HCT116 (cell line): ENCODE results near the gene CAPZB. TPM values are rescaled to one million over a fixed set of nuclear protein-coding genes. Genes with fewer than 3 reads are reported as not detected.

ENCODE experiments used
- ATAC-seq: fragments of 200-7000 bp; cut with Tn5 transposase; 2 replicates; pipeline ENCODE4 v1.9.1; 2020; ENCODE audit warnings: mild to moderate bottlenecking, moderate library complexity
- BruUV-seq: library from RNA; stranded (reverse); fragments of 400-500 nt; replicated peaks from 2 replicates; lab custom pipeline; 2021; lab: Mats Ljungman, UMichigan
- CTCF ChIA-PET: fragments of 300-600 bp; sonication (Branson Sonifier 250); formaldehyde crosslinking; loops from one replicate; lab custom pipeline; 2021; ENCODE audit warnings: antibody characterized with exemption; lab: Charles Lee
- POLR2A ChIA-PET: fragments of 300-600, 350-600 bp; sonication (Branson Sonifier 250); formaldehyde crosslinking; loops from one replicate; lab custom pipeline; 2021; ENCODE audit warnings: antibody characterized with exemption; lab: Charles Lee
- RAD21 ChIA-PET, 2 experiments: fragments of 300-600 bp; sonication (Branson Sonifier 250); formaldehyde crosslinking; loops; one replicate each; lab custom pipeline; 2023; ENCODE audit warnings: low total read pairs in 2 of 2; ENCODE audit not compliant: uncharacterized antibody in 2 of 2, unreplicated experiment in 2 of 2, low non-redundant PET in 1 of 2; lab: Charles Lee
- DNase-seq: peaks from one replicate; pipeline ENCODE4 v3.0.0-alpha.2; 2010; ENCODE audit warnings: low read depth, low spot score
- H2AFZ ChIP-seq: fragments of 200-600 bp; shearing (Covaris generic), sonication (generic); 2 replicates; pipeline ENCODE4 v1.6.1; 2017; ENCODE audit warnings: low read depth, mixed run types, mixed read lengths, antibody characterized with exemption, low read length; ENCODE audit not compliant: poor library complexity, severe bottlenecking
- H3K27ac ChIP-seq: 2 replicates; pipeline ENCODE4 v1.5.1; 2012; ENCODE audit warnings: low read depth, low read length
- H3K27me3 ChIP-seq: fragments of 200-600 bp; sonication (generic); 2 replicates; pipeline ENCODE4 v1.6.1; 2016; ENCODE audit warnings: mixed run types, low read length, mixed read lengths; ENCODE audit not compliant: insufficient read depth
- H3K36me3 ChIP-seq, 2 experiments: fragments of 200-500 bp in 1 of 2; fragments of 200-600 bp in 1 of 2; sonication (Bioruptor generic) in 1 of 2; sonication (generic) in 1 of 2; 2 replicates each; pipeline versions ENCODE4 v1.5.1 to v1.6.1; 2014 to 2016; ENCODE audit warnings: low read length in 2 of 2, inconsistent platforms in 1 of 2, mixed read lengths in 1 of 2, mixed run types in 1 of 2; ENCODE audit not compliant: insufficient read depth in 2 of 2, control insufficient read depth in 1 of 2
- H3K4me1 ChIP-seq, 2 experiments: fragments of 200-600 bp in 1 of 2; sonication (generic) in 1 of 2; 2 replicates each; pipeline versions ENCODE4 v1.5.1 to v1.6.1; 2012 to 2017; ENCODE audit warnings: low read length in 2 of 2, inconsistent platforms in 1 of 2, mild to moderate bottlenecking in 1 of 2, mixed read lengths in 1 of 2, mixed run types in 1 of 2, moderate library complexity in 1 of 2; ENCODE audit not compliant: insufficient read depth in 2 of 2, control insufficient read depth in 1 of 2
- H3K4me2 ChIP-seq: fragments of 200-600 bp; sonication (generic); 2 replicates; pipeline ENCODE4 v1.6.1; 2017; ENCODE audit warnings: mixed run types, low read length, mixed read lengths
- H3K4me3 ChIP-seq, 2 experiments: fragments of 200-600 bp in 1 of 2; sonication (generic) in 1 of 2; replicated peaks in 1 of 2; 2 replicates each; pipeline ENCODE4 v1.5.1; 2011 to 2016; ENCODE audit warnings: low read length in 2 of 2, control low read depth in 1 of 2, low read depth in 1 of 2, mild to moderate bottlenecking in 1 of 2, mixed read lengths in 1 of 2, mixed run types in 1 of 2
- H3K79me2 ChIP-seq: fragments of 200-600 bp; sonication (generic); 2 replicates; pipeline ENCODE4 v1.6.1; 2017; ENCODE audit warnings: mild to moderate bottlenecking, mixed run types, low read length, moderate library complexity, mixed read lengths; ENCODE audit not compliant: insufficient read depth
- H3K9ac ChIP-seq: fragments of 200-600 bp; sonication (generic); 2 replicates; pipeline ENCODE4 v1.6.1; 2016; ENCODE audit warnings: low read length, mixed read lengths
- H3K9me2 ChIP-seq: fragments of 200-600 bp; sonication (generic), shearing (Covaris generic); 2 replicates; pipeline ENCODE4 v1.6.1; 2017; ENCODE audit warnings: mixed run types, mild to moderate bottlenecking, moderate library complexity; ENCODE audit not compliant: insufficient read depth
- H3K9me3 ChIP-seq, 2 experiments: fragments of 200-500 bp in 1 of 2; fragments of 200-600 bp in 1 of 2; sonication (Bioruptor generic) in 1 of 2; sonication (generic) in 1 of 2; 2 replicates each; pipeline ENCODE4 v1.6.1; 2014 to 2017; ENCODE audit warnings: low read length in 2 of 2, mixed read lengths in 2 of 2, inconsistent platforms in 1 of 2, low read depth in 1 of 2, mild to moderate bottlenecking in 1 of 2, mixed run types in 1 of 2, moderate library complexity in 1 of 2; ENCODE audit not compliant: control insufficient read depth in 1 of 2, insufficient read depth in 1 of 2
- H4K20me1 ChIP-seq: fragments of 200-600 bp; sonication (generic), shearing (Covaris generic); 2 replicates; pipeline ENCODE4 v1.6.1; 2017; ENCODE audit warnings: mixed run types, mild to moderate bottlenecking, moderate library complexity; ENCODE audit not compliant: insufficient read depth
- CBX3 ChIP-seq: IDR thresholded peaks from 2 replicates; pipeline ENCODE4 v1.6.1; 2012; ENCODE audit warnings: low read depth
- CEBPB ChIP-seq: IDR thresholded peaks from 2 replicates; pipeline ENCODE4 v1.6.1; 2012; ENCODE audit warnings: low read depth
- EGR1 ChIP-seq: IDR thresholded peaks from 2 replicates; pipeline ENCODE4 v1.6.1; 2012; ENCODE audit warnings: low read depth
- ELF1 ChIP-seq: IDR thresholded peaks from 2 replicates; pipeline ENCODE4 v1.6.1; 2012; ENCODE audit warnings: low read depth, borderline replicate concordance
- EZH2 ChIP-seq: fragments of 200-600 bp; sonication (generic); IDR thresholded peaks from 2 replicates; pipeline ENCODE4 v1.6.1; 2017; ENCODE audit warnings: antibody characterized with exemption, mixed run types
- FOSL1 ChIP-seq: IDR thresholded peaks from 2 replicates; pipeline ENCODE4 v1.6.1; 2012; ENCODE audit warnings: low read depth
- JUND ChIP-seq: IDR thresholded peaks from 2 replicates; pipeline ENCODE4 v1.6.1; 2012
- POLR2A ChIP-seq: IDR thresholded peaks from 2 replicates; pipeline ENCODE4 v1.7.0; 2011; ENCODE audit warnings: borderline replicate concordance; ENCODE audit not compliant: insufficient read depth, insufficient read length; ENCODE audit errors: extremely low read depth
- POLR2AphosphoS5 ChIP-seq: IDR thresholded peaks from 2 replicates; pipeline ENCODE4 v1.6.1; 2011; ENCODE audit warnings: mild to moderate bottlenecking, low read depth, low read length, moderate library complexity
- RAD21 ChIP-seq: IDR thresholded peaks from 2 replicates; pipeline ENCODE4 v1.6.1; 2012; ENCODE audit warnings: low read depth, mild to moderate bottlenecking
- SP1 ChIP-seq: IDR thresholded peaks from 2 replicates; pipeline ENCODE4 v1.6.1; 2012; ENCODE audit warnings: low read depth
- SRF ChIP-seq: IDR thresholded peaks from 2 replicates; pipeline ENCODE4 v1.6.1; 2012; ENCODE audit warnings: low read depth
- TCF7L2 ChIP-seq: IDR thresholded peaks from 2 replicates; pipeline ENCODE4 v1.7.0; 2011; ENCODE audit warnings: borderline replicate concordance, inconsistent platforms; ENCODE audit not compliant: insufficient read depth, insufficient read length; ENCODE audit errors: extremely low read depth
- YY1 ChIP-seq: IDR thresholded peaks from 2 replicates; pipeline ENCODE4 v1.6.1; 2011; ENCODE audit warnings: low read length, low read depth, moderate library complexity, mild to moderate bottlenecking; ENCODE audit not compliant: insufficient replicate concordance; ENCODE audit errors: extremely low read depth
- ZFX ChIP-seq: fragments of 450-650 bp; IDR thresholded peaks from 2 replicates; pipeline ENCODE4 v1.6.1; 2017
- ZNF274 ChIP-seq: fragments of 200-500 bp; sonication (Bioruptor generic); IDR thresholded peaks from 2 replicates; pipeline ENCODE4 v1.6.1; 2014; ENCODE audit warnings: mild to moderate bottlenecking, low read depth, low read length, inconsistent platforms
- intact Hi-C: fragments of 100-400 bp; cut with micrococcal nuclease; formaldehyde crosslinking; loops from 2 replicates; pipeline ENCODE4 v1.10.0; 2022
- total RNA-seq: library from RNA; stranded (reverse); gene quantifications from one replicate; pipeline ENCODE4 v1.2.1, GENCODE V29; 2021; ENCODE audit not compliant: unreplicated experiment
- TF ChIP-seq, protein P1 (sequence below): IDR thresholded peaks from 2 replicates; pipeline ENCODE4 v1.6.1; 2012
- TF ChIP-seq, protein P2 (sequence below): IDR thresholded peaks from 2 replicates; pipeline ENCODE4 v1.6.1; 2011; ENCODE audit warnings: mild to moderate bottlenecking, low read length, moderate library complexity; ENCODE audit not compliant: insufficient replicate concordance; ENCODE audit errors: extremely low read depth
- TF ChIP-seq, protein P3 (sequence below), 3 experiments: fragments of 200-600 bp in 1 of 3; sonication (generic) in 1 of 3; IDR thresholded peaks in 2 of 3; conservative IDR thresholded peaks in 1 of 3; 2 replicates each; pipeline ENCODE4 v1.5.1; 2012 to 2017; ENCODE audit warnings: low read depth in 2 of 3, low read length in 2 of 3, antibody characterized with exemption in 1 of 3, borderline replicate concordance in 1 of 3, control low read depth in 1 of 3, mild to moderate bottlenecking in 1 of 3, mixed read lengths in 1 of 3, mixed run types in 1 of 3, moderate library complexity in 1 of 3; ENCODE audit not compliant: insufficient read depth in 1 of 3
- TF ChIP-seq, protein P4 (sequence below): IDR thresholded peaks from 2 replicates; pipeline ENCODE4 v1.6.1; 2012

The CAPZB gene
- total RNA-seq, 1 experiment from 2014 or later: 203 TPM

DNA sequence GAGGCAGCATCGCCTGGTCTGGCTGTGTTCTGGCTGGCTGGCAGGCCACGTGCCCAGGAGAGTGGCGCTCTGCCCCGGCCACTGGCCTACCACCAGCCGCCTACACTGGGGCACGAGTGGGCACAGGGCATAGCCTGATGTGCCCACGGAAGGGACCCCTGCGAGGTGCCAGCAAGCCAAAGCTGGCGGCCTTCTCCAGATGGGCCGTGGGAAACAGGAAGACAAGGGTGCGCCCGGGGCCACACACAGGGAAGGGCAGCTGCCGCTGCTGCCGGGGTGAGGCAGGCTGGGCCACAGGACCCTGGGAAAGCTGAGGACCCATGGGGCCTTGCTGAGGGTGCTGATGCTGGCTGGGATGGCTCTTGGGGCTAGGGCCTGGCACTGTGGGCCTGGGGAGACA lies 132.5 kb downstream of the CAPZB start:
- no peak for ATAC-seq
- no peaks in the 10 kb centered on the region for H4K20me1 ChIP-seq
- H3K9me2 ChIP-seq: no peaks in the 10 kb centered on the region
- H3K9me3 ChIP-seq: no peaks in the 10 kb centered on the region
- TF ChIP-seq SP1: no peak
- no peak for TF ChIP-seq POLR2AphosphoS5
- TF ChIP-seq POLR2A: no peak
- TF ChIP-seq ZFX: no peak
- no peak for TF ChIP-seq SRF
- TF ChIP-seq, protein P1, sequence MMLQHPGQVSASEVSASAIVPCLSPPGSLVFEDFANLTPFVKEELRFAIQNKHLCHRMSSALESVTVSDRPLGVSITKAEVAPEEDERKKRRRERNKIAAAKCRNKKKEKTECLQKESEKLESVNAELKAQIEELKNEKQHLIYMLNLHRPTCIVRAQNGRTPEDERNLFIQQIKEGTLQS: no peak
- TF ChIP-seq, protein P2, sequence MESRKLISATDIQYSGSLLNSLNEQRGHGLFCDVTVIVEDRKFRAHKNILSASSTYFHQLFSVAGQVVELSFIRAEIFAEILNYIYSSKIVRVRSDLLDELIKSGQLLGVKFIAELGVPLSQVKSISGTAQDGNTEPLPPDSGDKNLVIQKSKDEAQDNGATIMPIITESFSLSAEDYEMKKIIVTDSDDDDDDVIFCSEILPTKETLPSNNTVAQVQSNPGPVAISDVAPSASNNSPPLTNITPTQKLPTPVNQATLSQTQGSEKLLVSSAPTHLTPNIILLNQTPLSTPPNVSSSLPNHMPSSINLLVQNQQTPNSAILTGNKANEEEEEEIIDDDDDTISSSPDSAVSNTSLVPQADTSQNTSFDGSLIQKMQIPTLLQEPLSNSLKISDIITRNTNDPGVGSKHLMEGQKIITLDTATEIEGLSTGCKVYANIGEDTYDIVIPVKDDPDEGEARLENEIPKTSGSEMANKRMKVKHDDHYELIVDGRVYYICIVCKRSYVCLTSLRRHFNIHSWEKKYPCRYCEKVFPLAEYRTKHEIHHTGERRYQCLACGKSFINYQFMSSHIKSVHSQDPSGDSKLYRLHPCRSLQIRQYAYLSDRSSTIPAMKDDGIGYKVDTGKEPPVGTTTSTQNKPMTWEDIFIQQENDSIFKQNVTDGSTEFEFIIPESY: no peak
- no peak for TF ChIP-seq CBX3
- no peak for TF ChIP-seq RAD21
- TF ChIP-seq, protein P3, sequence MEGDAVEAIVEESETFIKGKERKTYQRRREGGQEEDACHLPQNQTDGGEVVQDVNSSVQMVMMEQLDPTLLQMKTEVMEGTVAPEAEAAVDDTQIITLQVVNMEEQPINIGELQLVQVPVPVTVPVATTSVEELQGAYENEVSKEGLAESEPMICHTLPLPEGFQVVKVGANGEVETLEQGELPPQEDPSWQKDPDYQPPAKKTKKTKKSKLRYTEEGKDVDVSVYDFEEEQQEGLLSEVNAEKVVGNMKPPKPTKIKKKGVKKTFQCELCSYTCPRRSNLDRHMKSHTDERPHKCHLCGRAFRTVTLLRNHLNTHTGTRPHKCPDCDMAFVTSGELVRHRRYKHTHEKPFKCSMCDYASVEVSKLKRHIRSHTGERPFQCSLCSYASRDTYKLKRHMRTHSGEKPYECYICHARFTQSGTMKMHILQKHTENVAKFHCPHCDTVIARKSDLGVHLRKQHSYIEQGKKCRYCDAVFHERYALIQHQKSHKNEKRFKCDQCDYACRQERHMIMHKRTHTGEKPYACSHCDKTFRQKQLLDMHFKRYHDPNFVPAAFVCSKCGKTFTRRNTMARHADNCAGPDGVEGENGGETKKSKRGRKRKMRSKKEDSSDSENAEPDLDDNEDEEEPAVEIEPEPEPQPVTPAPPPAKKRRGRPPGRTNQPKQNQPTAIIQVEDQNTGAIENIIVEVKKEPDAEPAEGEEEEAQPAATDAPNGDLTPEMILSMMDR (IDR thresholded peaks at IDR 0.05 in 2 of 3, conservative IDR thresholded peaks at IDR 0.05 in 1 of 3; ENCODE audit: borderline replicate concordance in 1 of 3, insufficient read depth in 1 of 3, low read depth in 2 of 3, low read length in 2 of 3): no peak
- TF ChIP-seq, protein P4, sequence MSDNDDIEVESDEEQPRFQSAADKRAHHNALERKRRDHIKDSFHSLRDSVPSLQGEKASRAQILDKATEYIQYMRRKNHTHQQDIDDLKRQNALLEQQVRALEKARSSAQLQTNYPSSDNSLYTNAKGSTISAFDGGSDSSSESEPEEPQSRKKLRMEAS: no peak
- TF ChIP-seq ZNF274: no peak
- no peak for TF ChIP-seq EZH2
- TF ChIP-seq YY1: no peak
- no peak for TF ChIP-seq FOSL1
- no peak for TF ChIP-seq JUND
- TF ChIP-seq TCF7L2: no peak
- no peak for TF ChIP-seq ELF1
- TF ChIP-seq CEBPB: no peak
- no peak for TF ChIP-seq EGR1
- TF ChIP-seq, all 23 proteins: peak for 0
- RAD21 ChIA-PET: no interaction called here
- intact Hi-C loops: no loop called here
- CTCF ChIA-PET: no interaction called here
- no peak overlapping the region for H3K27ac ChIP-seq
- H3K9ac ChIP-seq: no peak overlapping the region
- H3K27me3 ChIP-seq: no peaks in the 10 kb centered on the region
- H3K4me2 ChIP-seq: no peak overlapping the region
- H2AFZ ChIP-seq: no peak overlapping the region
- no peak for DNase-seq
- H3K79me2 ChIP-seq: peaks cover 4% of the 10 kb centered on the region; the same call in 1 of the 2 replicates
- POLR2A ChIA-PET: no interaction called here
- H3K4me3 ChIP-seq: no peak overlapping the region
- H3K36me3 ChIP-seq: peaks cover 5 to 11% of the 10 kb centered on the region in 2 experiments; a peak in 2 of 4 replicates
- BruUV-seq: no TSS peak
- H3K4me1 ChIP-seq: no peaks in the 10 kb centered on the region
